ENCODE measurements around the gene UCKL1. TPM values are rescaled to one million over a fixed set of nuclear protein-coding genes. Genes with fewer than 3 reads are reported as not detected.

The UCKL1 gene
- total RNA-seq, 1 donor from 2014 or later, result 10.8 TPM

GRCh38 chr20:63980806-63981728 is 24.9 kb upstream of the UCKL1 start, which contains the start of gene PRPF6:
TSS of gene PRPF6 (plus strand) at chr20:63981132. CDS start at chr20:63981246, 114 bp downstream.
- Histone ChIP-seq H2AFZ (replicated peaks) (peak within 1 kb of the TSS; percentile 89), H3K36me3 (no peaks in the 10 kb centered on the region), H3K79me2 (ENCODE audit: low read depth) (peaks cover 35% of the 10 kb centered on the region), H4K20me1 (ENCODE audit: low read depth) (peaks cover 25% of the 10 kb centered on the region), H3K9ac (peak within 1 kb of the TSS; percentile 77), H3K4me2 (peak within 1 kb of the TSS; percentile 98), H3K27me3 (peaks cover 9% of the 10 kb centered on the region), H3K4me3 (peak within 1 kb of the TSS; percentile 86), H3K9me3 (ENCODE audit: low read depth) (no peaks in the 10 kb centered on the region), H3K27ac (peak within 1 kb of the TSS; percentile 94), H3F3A (ENCODE audit: low read depth) (peaks cover 44% of the 10 kb centered on the region), H3K4me1 (peaks cover 18% of the 10 kb centered on the region)
- peak; percentile 99 for DNase-seq (ENCODE audit: low spot score)
- H3K4me1 Mint-ChIP-seq, result peaks cover 32% of the 10 kb centered on the region
- peak within 1 kb of the TSS; percentile 46 for H3K27ac Mint-ChIP-seq
- no peak for TF ChIP-seq EZH2phosphoT487 (IDR thresholded peaks at IDR 0.05)
- TF ChIP-seq EZH2 (IDR thresholded peaks at IDR 0.05), result no peak
- TF ChIP-seq CTCF (IDR thresholded peaks at IDR 0.05), result peak; percentile 87
- H3K4me3 Mint-ChIP-seq, result peak within 1 kb of the TSS; percentile 95
- H3K27me3 Mint-ChIP-seq (ENCODE audit: insufficient read depth, low read depth), result peaks cover 11% of the 10 kb centered on the region
- H3K9me3 Mint-ChIP-seq, result no peaks in the 10 kb centered on the region
- H3K36me3 Mint-ChIP-seq, result peaks cover 19% of the 10 kb centered on the region

DNA sequence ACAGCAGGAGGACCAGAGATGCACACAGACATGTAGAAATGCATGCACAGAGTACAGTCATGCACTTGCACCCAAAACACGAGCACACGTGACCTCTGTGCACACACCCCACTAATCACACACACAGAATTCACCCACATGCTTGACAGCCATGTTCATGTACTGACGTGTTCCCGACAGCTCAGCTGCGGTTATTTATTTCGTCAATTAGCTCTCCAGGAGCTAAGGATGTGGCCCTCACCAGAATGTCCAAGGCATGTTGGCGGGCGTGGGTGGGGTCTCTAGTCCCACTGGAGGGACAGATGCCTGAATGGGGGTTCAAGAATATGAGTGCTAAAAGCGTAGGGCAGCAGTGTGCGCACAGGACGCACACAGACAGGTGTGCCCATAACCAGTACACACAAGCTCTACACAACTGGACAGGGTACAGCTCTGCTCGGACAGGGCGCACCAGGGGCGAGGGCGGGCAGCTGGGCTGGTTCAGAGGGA is 24.1 kb upstream of the UCKL1 start:
- H3K4me1 Mint-ChIP-seq, result peaks cover 32% of the 10 kb centered on the region

More for the DNA sequence above, 24.1 kb upstream of the UCKL1 start:
- Mint-ChIP-seq H3K9me3 (no peaks in the 10 kb centered on the region), H3K27ac (peak overlapping the region; percentile 46), H3K27me3 (ENCODE audit: insufficient read depth, low read depth) (peaks cover 11% of the 10 kb centered on the region), H3K4me3 (peak overlapping the region; percentile 95), H3K36me3 (peaks cover 14% of the 10 kb centered on the region)
- Histone ChIP-seq H3F3A (ENCODE audit: low read depth) (peaks cover 44% of the 10 kb centered on the region), H3K27ac (no peak overlapping the region), H3K27me3 (peaks cover 9% of the 10 kb centered on the region), H3K36me3 (no peaks in the 10 kb centered on the region), H3K4me2 (peak overlapping the region; percentile 96), H3K79me2 (ENCODE audit: low read depth) (peaks cover 35% of the 10 kb centered on the region), H3K4me1 (peaks cover 18% of the 10 kb centered on the region), H3K9me3 (ENCODE audit: low read depth) (no peaks in the 10 kb centered on the region), H4K20me1 (ENCODE audit: low read depth) (peaks cover 25% of the 10 kb centered on the region), H2AFZ (replicated peaks) (no peak overlapping the region), H3K4me3 (peak overlapping the region; percentile 86), H3K9ac (no peak overlapping the region)
- TF ChIP-seq EZH2 (IDR thresholded peaks at IDR 0.05) (no peak), CTCF (IDR thresholded peaks at IDR 0.05) (no peak), EZH2phosphoT487 (IDR thresholded peaks at IDR 0.05) (no peak)
- no peak for DNase-seq (ENCODE audit: low spot score)

Data from neural progenitor cell (in vitro differentiated cells).